GM19328 (cell line): ENCODE results near the gene CFAP97D2.
"Not testable (repeated sequence)": the region's sequence is repeated elsewhere in the genome, so short reads cannot be mapped to it uniquely, and the experiment has no call there.

Source experiments
- ATAC-seq: cut with Tn5 transposase; IDR thresholded peaks from one replicate; pipeline ENCODE4 v1.9.1; 2021; ENCODE audit warnings: mild to moderate bottlenecking, moderate library complexity; ENCODE audit not compliant: unreplicated experiment

CFAP97D2 gene

DNA sequence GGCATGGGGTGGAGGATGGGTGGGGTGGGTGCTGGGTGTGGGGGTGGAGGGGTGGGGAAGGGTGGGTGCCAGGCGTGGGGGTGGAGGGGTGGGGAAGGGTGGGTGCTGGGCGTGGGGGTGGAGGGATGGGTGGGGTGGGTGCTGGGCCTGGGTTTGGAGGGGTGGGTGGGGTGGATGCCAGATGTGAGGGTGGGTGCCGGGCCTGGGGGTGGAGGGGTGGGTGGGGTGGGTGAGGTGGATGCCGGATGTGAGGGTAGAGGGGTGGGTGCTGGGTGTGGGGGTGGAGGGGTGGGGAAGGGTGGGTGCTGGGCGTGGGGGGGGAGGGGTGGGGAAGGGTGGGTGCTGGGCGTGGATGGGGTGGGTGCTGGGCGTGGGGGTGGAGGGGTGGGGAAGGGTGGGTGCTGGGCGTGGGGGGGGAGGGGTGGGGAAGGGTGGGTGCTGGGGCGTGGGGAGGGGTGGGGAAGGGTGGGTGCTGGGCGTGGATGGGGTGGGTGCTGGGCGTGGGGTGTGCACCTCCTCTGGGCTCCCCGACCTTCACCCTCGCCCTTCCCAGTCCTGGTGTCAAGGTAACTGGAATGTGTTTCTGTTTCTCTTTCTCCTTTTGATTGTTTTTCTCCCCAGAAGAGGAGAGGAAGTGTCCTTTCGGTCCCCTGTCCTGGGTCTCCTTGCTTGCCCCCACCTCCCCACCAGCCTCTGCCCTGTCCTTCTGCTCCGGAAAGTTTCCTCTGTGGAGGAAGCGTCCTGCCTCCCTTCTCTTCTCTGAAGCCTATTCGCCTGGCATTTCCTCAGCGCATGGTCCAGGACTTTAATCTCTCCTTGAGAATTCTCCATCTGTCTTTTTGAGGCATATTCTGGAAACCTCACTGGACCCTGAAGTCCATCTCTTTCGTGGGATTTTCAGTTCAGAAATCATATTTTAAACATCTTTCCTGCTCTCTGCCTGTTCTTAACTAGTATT, 22.9 kb upstream of the CFAP97D2 start:
- no peak for ATAC-seq

DNA sequence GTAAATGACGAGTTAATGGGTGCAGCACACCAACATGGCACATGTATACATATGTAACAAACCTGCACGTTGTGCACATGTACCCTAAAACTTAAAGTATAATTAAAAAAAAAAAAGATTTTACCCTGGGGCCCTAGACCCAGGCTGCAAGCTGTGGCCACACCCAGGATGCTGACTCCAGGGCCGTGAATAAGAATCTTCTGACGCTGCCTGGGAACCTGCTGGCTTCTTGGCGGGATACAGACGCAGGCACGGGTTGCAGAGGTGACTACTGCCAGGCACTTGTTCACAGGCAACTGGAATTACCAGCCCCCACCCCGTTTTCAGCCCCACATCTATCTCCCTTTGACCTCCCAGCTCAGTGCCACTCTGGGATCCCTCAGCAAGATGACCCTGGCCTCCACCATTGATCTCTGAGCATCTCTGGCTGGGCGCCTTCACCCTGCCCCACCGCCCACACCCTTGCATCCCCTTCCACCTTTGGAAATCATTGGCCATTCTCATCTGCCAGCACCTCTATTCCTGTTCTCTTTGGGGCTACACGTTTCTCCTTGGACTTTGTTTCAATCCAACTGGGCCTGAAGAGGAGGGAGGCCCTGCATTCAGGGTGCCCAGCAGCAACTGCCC, 21.1 kb upstream of the CFAP97D2 start:
- ATAC-seq, result no peak

DNA sequence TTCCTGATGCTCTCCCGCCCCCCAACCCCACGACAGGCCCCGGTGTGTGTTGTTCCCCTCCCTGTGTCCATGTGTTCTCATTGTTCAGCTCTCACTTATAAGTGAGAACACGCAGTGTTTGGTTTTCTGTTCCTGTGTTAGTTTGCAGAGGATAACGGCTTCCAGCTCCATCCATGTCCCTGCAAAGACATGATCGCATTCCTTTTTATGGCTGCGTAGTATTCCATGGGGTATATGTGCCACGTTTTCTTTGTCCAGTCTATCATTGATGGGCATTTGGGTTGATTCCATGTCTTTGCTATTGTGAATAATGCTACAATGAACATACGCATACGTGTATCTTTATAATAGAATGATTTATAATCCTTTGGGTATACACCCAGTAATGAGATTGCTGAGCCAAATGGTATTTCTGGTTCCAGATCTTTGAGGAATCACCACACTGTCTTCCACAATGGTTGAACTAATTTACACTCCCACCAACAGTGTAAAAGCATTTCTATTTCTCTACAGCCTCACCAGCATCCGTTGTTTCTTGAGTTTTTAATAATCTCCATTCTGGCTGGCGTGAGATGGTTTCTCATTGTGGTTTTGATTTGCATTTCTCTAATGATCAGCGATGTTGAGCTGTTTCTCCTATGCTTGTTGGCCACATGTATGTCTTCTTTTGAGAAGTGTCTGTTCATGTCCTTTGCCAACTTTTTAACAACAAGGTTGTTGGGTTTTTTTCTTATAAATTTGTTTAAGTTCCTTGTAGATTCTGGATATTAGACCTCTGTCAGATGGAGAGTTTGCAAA, 20.0 kb upstream of the CFAP97D2 start:
- not testable (repeated sequence) for ATAC-seq

GRCh38 chr13:114161028-114161556, 18.0 kb upstream of the CFAP97D2 start:
- no peak for ATAC-seq

GRCh38 chr13:114161644-114162532, 17.2 kb upstream of the CFAP97D2 start:
- ATAC-seq, result no peak

GRCh38 chr13:114162533-114162922, 16.5 kb upstream of the CFAP97D2 start:
- ATAC-seq, result no peak

GRCh38 chr13:114164053-114164452, 15.0 kb upstream of the CFAP97D2 start:
- ATAC-seq, result no peak

DNA sequence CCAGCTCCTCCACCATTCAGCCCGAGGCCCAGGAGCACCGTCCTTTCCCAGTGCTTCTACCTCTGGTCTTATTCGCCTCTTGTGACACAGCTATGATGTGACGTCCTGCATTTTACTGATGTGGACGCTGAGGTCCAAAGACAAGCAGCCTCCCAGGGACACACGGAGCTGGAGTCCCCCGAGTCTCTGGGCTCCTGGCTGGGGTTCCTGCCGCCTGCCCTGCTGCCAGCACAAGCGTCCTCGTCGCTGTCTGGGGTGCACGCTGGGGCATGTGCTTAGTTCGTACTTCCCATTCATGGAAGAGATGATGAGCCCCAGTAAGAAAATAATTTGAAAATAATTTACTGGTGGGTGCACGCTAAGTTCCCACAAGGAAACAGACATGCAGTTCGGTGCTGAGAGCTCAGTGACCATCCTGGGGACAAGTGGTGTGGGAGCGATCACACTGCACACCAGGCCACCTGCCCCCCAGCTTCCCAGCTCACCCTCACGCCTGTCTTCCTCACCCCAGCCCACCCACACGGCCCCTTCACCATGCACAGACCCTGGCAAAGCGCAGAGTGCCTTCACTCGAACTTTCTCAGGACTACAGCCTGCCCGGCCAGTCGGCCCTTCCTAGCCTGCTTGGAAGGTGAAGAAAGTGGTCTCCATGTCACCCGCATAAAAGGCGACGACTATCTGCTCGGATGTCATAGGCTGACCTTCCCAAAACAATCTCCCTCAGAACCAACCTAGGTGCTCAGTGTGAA, 14.2 kb upstream of the CFAP97D2 start:
- ATAC-seq, result no peak

GRCh38 chr13:114166381-114167131, 12.5 kb upstream of the CFAP97D2 start:
- no peak for ATAC-seq

DNA sequence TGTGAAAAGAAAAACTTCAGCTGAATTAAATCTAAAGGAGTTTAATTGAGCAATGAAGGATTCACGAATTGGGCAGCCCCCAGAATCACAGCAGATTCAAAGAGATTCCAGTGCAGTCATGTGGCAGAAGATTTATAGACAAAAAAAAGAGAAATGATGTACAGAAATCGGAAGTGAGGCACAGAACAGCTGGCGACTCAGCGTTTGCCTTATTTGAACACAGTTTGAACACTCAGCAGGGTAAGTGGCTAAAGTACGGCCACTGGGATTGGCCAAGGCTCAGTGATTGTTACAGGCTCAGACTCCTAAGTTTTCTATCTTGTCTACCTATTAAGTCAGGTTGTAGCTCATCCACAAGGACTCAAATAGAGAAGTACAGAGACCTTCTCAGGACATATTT, 11.6 kb upstream of the CFAP97D2 start:
- ATAC-seq, result no peak

- ATAC-seq, result no peak
These were observed 11.2 kb upstream of the CFAP97D2 start for GRCh38 chr13:114167885-114168284.

- no peak for ATAC-seq
These were observed 5.8 kb upstream of the CFAP97D2 start for GRCh38 chr13:114173272-114173671.

GRCh38 chr13:114173745-114174144, 5.3 kb upstream of the CFAP97D2 start:
- no peak for ATAC-seq

DNA sequence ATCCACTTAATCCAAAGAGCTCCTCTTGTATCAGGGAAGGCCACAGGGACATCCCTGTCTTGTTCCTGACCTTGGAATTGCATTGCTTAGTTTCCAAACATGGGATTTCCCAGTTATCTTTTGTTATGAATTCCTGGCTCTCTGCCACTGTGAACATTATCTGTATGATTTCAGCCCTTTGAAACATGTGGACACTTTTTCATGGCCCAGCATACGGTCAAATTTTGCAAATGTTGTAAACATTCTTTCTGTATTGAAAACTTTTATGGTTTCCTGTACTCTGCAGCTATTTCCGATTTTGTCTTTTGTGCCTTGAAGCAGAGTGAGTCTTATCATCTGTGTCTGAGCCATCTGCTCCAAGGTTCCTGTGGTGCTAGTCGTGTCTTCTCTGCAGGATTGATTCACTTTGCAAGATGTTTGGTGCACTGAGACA, 4.5 kb upstream of the CFAP97D2 start:
- no peak for ATAC-seq

GRCh38 chr13:114176359-114176902, 2.6 kb upstream of the CFAP97D2 start:
- ATAC-seq, result not testable (repeated sequence)

GRCh38 chr13:114177245-114178010, 1.6 kb upstream of the CFAP97D2 start:
- no peak for ATAC-seq

DNA sequence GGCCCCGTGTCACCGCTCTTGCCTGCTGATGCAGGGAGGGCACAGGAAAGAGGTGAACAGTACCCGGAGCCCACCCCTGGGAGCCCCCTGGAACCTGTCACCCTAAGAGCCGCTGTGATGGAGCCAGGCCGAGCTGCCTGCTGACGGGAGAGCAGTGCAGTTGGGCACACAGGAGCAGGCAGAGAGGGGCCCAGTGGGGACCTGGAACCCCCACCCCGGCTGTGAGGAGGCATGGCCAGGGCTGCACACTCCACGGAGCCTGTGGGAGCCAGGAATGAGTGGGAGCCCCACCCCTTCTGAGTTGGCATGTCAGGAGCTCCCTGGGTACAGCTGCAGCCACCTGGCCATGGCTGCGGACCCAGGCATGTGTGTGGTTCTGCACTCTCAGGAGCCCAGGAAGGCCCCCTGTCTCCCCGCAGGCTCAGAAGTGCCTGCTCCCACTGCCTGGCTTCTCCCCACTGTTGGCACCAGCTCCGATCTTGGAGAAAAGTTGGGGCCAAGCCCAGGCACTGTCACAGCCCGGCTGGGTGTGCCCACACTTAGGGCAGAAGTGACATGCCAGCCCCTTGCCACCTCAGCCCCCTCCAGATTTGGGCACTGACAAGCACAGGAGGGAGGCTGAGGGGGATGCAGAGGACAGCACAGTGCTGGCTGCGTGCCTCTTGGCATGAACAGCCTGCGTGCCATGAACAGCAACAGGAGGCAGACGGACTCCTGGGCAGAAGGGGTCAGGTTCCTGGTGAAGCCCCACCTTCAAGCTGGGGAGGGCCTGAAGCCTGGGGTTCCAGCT, 6.3 kb downstream of the CFAP97D2 start:
- ATAC-seq, result no peak
